Lung (tissue), 12 donors: Measurements from ENCODE around the gene ARL6IP4. TPM values are rescaled to one million over a fixed set of nuclear protein-coding genes. Genes with fewer than 3 reads are reported as not detected.
"Not testable (repeated sequence)": the region's sequence is repeated elsewhere in the genome, so short reads cannot be mapped to it uniquely, and the experiment has no call there.

Source experiments
- ATAC-seq: fragments of 200-7000 bp; cut with Tn5 transposase; one replicate; pipeline ENCODE4 v1.9.1; 2020; ENCODE audit warnings: moderate number of reproducible peaks; ENCODE audit not compliant: insufficient read depth, low FRiP score
- DNase-seq, 3 donors: peaks; one replicate each; pipeline ENCODE4 v3.0.0-alpha.2; 2013 to 2017
- H3K27ac ChIP-seq, 2 donors: one replicate each; pipeline ENCODE4 v1.5.1; 2013; ENCODE audit warnings: mild to moderate bottlenecking in 2 of 2, moderate library complexity in 2 of 2, control low read depth in 1 of 2, inconsistent platforms in 1 of 2, low read depth in 1 of 2, low read length in 1 of 2
- H3K27me3 ChIP-seq, 3 donors: one replicate each; pipeline ENCODE4 v1.5.1; 2013; ENCODE audit warnings: low read length in 2 of 3; ENCODE audit not compliant: control insufficient read depth in 3 of 3, insufficient read depth in 3 of 3
- H3K36me3 ChIP-seq, 4 donors: one replicate each; pipeline ENCODE4 v1.5.1; 2013; ENCODE audit warnings: low read length in 4 of 4, mild to moderate bottlenecking in 1 of 4, moderate library complexity in 1 of 4; ENCODE audit not compliant: control insufficient read depth in 4 of 4, insufficient read depth in 4 of 4
- H3K4me1 ChIP-seq, 5 donors: one replicate each; pipeline ENCODE4 v1.5.1; 2013; ENCODE audit warnings: low read length in 5 of 5, mild to moderate bottlenecking in 2 of 5, moderate library complexity in 1 of 5; ENCODE audit not compliant: control insufficient read depth in 5 of 5, insufficient read depth in 5 of 5
- H3K4me3 ChIP-seq: one replicate; pipeline ENCODE4 v1.5.1; 2013; ENCODE audit warnings: mild to moderate bottlenecking, control low read depth, moderate library complexity
- H3K9ac ChIP-seq, 2 donors: one replicate each; pipeline ENCODE4 v1.5.1; 2013; ENCODE audit warnings: low read length in 2 of 2, control low read depth in 1 of 2; ENCODE audit not compliant: insufficient read depth in 1 of 2
- H3K9me3 ChIP-seq, 4 donors: one replicate each; pipeline ENCODE4 v1.5.1; 2013; ENCODE audit warnings: low read length in 3 of 4, mild to moderate bottlenecking in 1 of 4, moderate library complexity in 1 of 4; ENCODE audit not compliant: control insufficient read depth in 4 of 4, insufficient read depth in 3 of 4
- WGBS, 2 donors: extraction: QIAGEN DNeasy Blood & Tissue Kit; methylation state at CpG; one replicate each; pipeline ENCODE4 v1.1.7; 2013; 5-methylcytosine and 5-hydroxymethylcytosine counted together
- polyA plus RNA-seq, 2 donors: library from polyadenylated mRNA; stranded (reverse); fragments of 200-250 nt; gene quantifications; one replicate each; pipeline ENCODE4 v1.2.1, GENCODE V29; 2013
- total RNA-seq, 2 donors: library from RNA; depleted of rRNA in 1 of 2; stranded (reverse); fragments of >200 nt in 1 of 2; gene quantifications; one replicate each; pipeline ENCODE4 v1.2.1, GENCODE V29; 2014 to 2021
- TF ChIP-seq, protein P1 (sequence below): IDR thresholded peaks from 2 replicates; pipeline ENCODE4 v1.5.1; 2012; ENCODE audit warnings: mild to moderate bottlenecking; ENCODE audit errors: control extremely low read depth, extremely low read depth
- donor health status: control.
- donor health status: control.
- donor health status: Bipolar disorder and iron deficiency.
- donor health status: healthy.
- donor health status: DM: yes; HTN: yes; CAD: no.

Gene ARL6IP4
- total and polyA plus RNA-seq, 4 donors: 83.6 to 354 (median 192) TPM

DNA sequence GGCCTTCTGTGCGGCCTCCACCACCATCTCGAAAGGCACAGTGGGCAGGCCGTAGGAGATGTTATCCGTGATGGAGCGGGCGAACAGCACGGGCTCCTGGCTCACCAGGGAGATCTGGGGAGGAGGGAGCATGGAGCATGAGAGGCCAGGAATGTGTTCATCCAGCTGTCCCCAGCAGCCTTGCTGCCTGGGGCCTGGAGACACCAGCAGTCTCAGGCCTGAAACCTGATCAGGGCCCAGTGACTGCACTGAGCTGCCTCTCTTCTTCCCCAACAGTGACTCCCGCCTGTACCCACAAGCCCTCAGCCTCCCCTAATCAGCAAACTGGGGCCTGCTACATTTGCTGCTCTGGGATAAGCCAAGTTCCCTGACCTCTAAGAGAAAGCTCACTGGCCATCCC, 45.2 kb upstream of the ARL6IP4 start:
- ATAC-seq: no peak

DNA sequence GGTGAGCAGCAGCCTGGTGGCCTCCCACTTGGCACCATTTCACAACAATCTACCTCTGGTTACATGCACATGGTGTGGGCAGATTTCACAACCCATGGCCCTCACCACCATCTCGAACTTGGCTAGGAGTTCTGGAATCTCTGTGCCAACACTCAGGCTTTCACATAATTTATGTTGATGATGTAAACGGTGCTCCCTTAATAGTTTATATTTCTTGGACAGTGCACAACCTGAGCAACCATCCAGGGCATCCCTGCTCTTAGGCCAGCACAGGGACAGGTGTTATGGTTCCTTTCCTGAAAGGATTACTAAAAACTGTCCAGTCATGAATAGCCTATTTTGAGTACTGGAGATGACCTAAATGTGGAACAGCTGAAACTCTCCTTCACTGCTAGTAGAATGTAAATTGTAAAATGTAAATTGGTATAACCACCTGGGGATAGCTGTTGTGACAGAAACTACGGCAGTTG, 42.8 kb upstream of the ARL6IP4 start:
- Histone ChIP-seq H3K4me3 (no peak overlapping the region), H3K27ac (no peak overlapping the region), H3K27me3 (no peaks in the 10 kb centered on the region), H3K36me3 (no peaks in the 10 kb centered on the region), H3K9ac (no peak overlapping the region), H3K4me1 (peaks cover 0 to 2% (median 0%) of the 10 kb centered on the region in 5 donors), H3K9me3 (peaks cover 0 to 2% (median 0%) of the 10 kb centered on the region in 4 donors)
- DNase-seq: no peak
- WGBS, 2 donors: 64 to 68% methylated on average over 3 of the region's 3 CpGs
- TF ChIP-seq, protein P1, sequence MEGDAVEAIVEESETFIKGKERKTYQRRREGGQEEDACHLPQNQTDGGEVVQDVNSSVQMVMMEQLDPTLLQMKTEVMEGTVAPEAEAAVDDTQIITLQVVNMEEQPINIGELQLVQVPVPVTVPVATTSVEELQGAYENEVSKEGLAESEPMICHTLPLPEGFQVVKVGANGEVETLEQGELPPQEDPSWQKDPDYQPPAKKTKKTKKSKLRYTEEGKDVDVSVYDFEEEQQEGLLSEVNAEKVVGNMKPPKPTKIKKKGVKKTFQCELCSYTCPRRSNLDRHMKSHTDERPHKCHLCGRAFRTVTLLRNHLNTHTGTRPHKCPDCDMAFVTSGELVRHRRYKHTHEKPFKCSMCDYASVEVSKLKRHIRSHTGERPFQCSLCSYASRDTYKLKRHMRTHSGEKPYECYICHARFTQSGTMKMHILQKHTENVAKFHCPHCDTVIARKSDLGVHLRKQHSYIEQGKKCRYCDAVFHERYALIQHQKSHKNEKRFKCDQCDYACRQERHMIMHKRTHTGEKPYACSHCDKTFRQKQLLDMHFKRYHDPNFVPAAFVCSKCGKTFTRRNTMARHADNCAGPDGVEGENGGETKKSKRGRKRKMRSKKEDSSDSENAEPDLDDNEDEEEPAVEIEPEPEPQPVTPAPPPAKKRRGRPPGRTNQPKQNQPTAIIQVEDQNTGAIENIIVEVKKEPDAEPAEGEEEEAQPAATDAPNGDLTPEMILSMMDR: no peak
- ATAC-seq: no peak

More for the DNA sequence above, 45.2 kb upstream of the ARL6IP4 start:
- TF ChIP-seq, protein P1: no peak
- H3K9ac ChIP-seq: no peak overlapping the region
- H3K27ac ChIP-seq: no peak overlapping the region
- H3K36me3 ChIP-seq: no peaks in the 10 kb centered on the region
- WGBS, 2 donors: 96 to 97% methylated on average over 8 of the region's 8 CpGs
- no peaks in the 10 kb centered on the region for H3K27me3 ChIP-seq
- no peak for DNase-seq
- no peak overlapping the region for H3K4me3 ChIP-seq
- H3K9me3 ChIP-seq: peaks cover 0 to 2% (median 0%) of the 10 kb centered on the region in 4 donors
- H3K4me1 ChIP-seq: peaks cover 0 to 2% (median 0%) of the 10 kb centered on the region in 5 donors

DNA sequence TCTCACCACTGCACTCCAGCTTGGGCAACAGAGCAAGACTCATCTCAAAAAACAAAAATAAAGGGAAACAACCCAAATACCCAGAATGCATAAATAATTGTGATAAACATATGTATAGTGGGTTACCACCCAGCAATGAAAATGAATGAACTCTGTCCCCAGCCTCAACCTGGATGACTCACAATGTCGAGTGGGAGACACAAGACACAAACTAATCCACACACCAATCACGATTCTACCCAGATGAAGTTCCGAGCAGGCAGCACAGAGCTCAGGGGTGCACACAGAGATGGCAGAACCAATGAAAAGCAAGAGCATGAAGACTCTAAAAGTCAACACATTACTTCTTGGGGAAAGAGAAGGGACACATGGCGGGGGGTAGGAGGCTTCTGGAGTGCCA, 41.4 kb upstream of the ARL6IP4 start:
- WGBS, 2 donors: 97% methylated on average over 4 of the region's 4 CpGs
- TF ChIP-seq, protein P1: no peak
- no peaks in the 10 kb centered on the region for H3K36me3 ChIP-seq
- DNase-seq: no peak
- no peak for ATAC-seq
- H3K9me3 ChIP-seq: peaks cover 0 to 2% (median 0%) of the 10 kb centered on the region in 4 donors
- H3K27me3 ChIP-seq: no peaks in the 10 kb centered on the region
- no peak overlapping the region for H3K4me3 ChIP-seq
- peaks cover 0 to 2% (median 0%) of the 10 kb centered on the region in 5 donors for H3K4me1 ChIP-seq
- H3K9ac ChIP-seq: no peak overlapping the region
- no peak overlapping the region for H3K27ac ChIP-seq

DNA sequence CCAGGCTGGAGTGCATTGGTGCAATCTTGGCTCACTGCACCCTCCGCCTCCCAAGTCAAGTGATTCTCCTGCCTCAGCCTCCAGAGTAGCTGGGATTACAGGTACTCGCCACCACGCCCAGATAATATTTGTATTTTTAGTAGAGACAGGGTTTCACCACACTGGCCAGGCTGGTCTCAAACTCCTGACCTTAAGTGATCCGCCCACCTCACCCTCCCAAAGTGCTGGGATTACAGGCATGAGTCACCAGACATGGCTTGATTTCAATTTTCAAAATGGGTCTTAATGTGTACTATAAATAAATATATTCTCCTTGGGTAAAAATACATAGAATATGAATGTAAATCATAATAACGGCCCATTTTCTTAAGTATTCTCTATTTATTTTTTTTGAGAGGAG, 39.1 kb upstream of the ARL6IP4 start:
- not testable (repeated sequence) for H3K36me3 ChIP-seq, H3K9ac ChIP-seq, H3K4me3 ChIP-seq, DNase-seq, H3K27me3 ChIP-seq, H3K27ac ChIP-seq, H3K9me3 ChIP-seq, ATAC-seq
- WGBS, 2 donors: 73 to 94% methylated on average over 5 of the region's 5 CpGs
- H3K4me1 ChIP-seq: peaks cover 0 to 18% (median 0%) of the 10 kb centered on the region in 5 donors
